Astrocyte of the cerebellum (primary cell): ENCODE results near the gene SMYD2.

Source experiments
- DNase-seq: peaks from one replicate; pipeline ENCODE4 v3.0.0-alpha.2; 2011; ENCODE audit warnings: low read depth
- H3K4me3 ChIP-seq: 2 replicates; pipeline ENCODE4 v1.5.1; 2011; ENCODE audit warnings: mild to moderate bottlenecking, low read depth, low read length, moderate library complexity
- CTCF ChIP-seq: IDR thresholded peaks from 2 replicates; pipeline ENCODE4 v1.5.1; 2012; ENCODE audit warnings: low read length, low read depth, moderate library complexity, mild to moderate bottlenecking; ENCODE audit errors: missing control alignments
- in situ Hi-C: cut with HindIII; loops from 2 replicates; pipeline ENCODE4 v1.10.0; 2017; ENCODE audit warnings: low sequenced_read_pairs

Gene SMYD2

GRCh38 chr1:214289574-214290272, 8.8 kb downstream of the SMYD2 start:
- no peak overlapping the region for H3K4me3 ChIP-seq
- DNase-seq, result no peak
- no peak for TF ChIP-seq CTCF
- in situ Hi-C loops, result no loop called here

GRCh38 chr1:214290424-214291037, 9.6 kb downstream of the SMYD2 start:
- TF ChIP-seq CTCF, result no peak
- in situ Hi-C loops, result no loop called here
- no peak overlapping the region for H3K4me3 ChIP-seq
- DNase-seq, result no peak

GRCh38 chr1:214292322-214292721, 11.4 kb downstream of the SMYD2 start:
- H3K4me3 ChIP-seq, result no peak overlapping the region

GRCh38 chr1:214295934-214296333, 15.0 kb downstream of the SMYD2 start:
- no peak for DNase-seq
- in situ Hi-C loops, result no loop called here
- no peak for TF ChIP-seq CTCF
- no peak overlapping the region for H3K4me3 ChIP-seq

More at GRCh38 chr1:214292322-214292721, 11.4 kb downstream of the SMYD2 start:
- in situ Hi-C loops, result no loop called here
- TF ChIP-seq CTCF, result no peak
- DNase-seq, result no peak

GRCh38 chr1:214296860-214297745, 16.1 kb downstream of the SMYD2 start:
- in situ Hi-C loops, result no loop called here
- peak; percentile 53 for DNase-seq

More at GRCh38 chr1:214296860-214297745, 16.1 kb downstream of the SMYD2 start:
- TF ChIP-seq CTCF, result no peak
- H3K4me3 ChIP-seq, result no peak overlapping the region
